Measurements from ENCODE around the gene SEPTIN8.
"Not testable (repeated sequence)": the region's sequence is repeated elsewhere in the genome, so short reads cannot be mapped to it uniquely, and the experiment has no call there.

The SEPTIN8 gene

DNA sequence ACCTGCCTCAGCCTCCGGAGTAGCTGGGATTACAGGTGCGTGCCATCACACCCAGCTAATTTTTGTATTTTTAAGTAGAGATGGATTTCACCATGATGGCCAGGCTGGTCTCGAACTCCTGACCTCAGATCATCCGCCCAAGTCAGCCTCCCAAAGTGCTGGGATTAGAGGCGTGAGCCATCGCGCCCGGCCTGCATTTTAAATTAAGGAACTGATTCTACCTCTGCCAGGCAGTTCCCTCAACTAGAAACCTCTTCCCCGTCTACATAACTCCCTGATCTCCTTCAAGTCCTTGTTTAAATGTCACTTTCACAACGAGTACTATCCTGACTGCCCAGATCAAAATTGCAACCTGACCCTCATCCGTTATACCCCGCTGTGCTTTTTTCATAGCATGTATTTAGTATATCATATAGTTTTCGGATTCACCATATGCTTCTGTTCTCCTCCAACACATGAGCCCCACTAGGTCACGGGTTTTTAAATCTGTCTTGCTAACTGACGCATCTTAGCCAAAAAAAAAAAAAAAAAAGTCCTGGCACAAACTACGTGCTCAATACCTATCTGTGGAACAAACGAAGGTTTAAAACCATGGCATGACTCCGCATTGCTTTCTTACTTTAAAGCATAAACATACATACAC is 35.2 kb upstream of the SEPTIN8 start:
- DNase-seq, result no peak

DNA sequence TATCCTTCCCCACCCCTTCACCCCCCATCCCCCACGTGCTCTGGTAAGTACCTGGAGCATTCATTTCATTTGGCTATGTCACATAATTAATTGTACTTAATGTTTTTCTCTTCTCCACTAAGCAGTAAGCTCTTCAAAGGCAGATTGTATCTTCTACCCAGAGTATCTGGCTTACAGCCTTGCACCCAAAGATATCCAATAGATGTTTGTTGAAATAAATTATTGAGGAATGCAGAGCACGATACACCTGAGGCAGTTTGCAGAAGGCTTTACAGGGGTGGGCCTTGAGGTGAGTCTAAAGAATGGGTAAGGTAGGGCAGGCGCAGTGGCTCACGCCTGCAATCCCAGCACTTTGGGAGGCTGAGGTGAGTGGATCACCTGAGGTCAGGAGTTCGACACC is 33.6 kb upstream of the SEPTIN8 start:
- no peak for DNase-seq

DNA sequence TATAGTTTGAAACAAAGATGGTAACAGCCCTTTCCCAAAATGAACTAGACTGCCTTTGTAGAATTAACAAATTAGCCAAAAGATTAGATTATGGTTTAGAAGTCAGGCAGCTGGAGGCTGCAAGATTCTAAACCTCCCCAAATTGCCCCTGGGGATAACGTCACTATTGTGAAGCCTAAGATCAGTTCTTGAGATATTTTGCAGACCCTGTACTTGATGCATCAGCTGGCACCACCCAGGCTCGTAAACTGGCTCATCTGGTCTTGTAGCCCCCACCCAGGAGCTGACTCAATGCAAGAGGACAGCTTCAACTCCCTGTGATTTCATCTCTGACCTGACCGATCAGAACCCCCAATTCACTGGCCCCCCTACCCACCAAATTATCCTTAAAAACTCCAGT is 31.8 kb upstream of the SEPTIN8 start:
- DNase-seq, result no peak

DNA sequence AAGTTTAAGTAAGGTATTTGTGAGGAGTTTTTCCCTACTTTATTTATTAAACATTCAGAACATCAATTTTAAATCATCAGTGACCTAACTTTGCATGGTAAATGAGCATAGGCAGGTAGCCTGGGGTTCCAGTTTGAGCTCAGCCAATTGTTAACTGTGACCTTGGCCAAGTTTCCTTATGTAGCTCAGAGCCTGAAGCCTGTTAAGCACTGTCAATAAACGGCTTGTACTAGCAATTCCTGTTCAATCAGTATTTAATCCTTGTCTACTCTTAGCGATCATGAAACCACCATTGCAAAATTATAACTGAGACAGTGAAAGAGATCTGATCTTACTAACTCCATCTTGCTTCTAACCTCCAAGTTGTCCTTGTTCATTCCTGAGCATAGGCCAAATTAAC is 31.4 kb upstream of the SEPTIN8 start:
- no peak for DNase-seq

DNA sequence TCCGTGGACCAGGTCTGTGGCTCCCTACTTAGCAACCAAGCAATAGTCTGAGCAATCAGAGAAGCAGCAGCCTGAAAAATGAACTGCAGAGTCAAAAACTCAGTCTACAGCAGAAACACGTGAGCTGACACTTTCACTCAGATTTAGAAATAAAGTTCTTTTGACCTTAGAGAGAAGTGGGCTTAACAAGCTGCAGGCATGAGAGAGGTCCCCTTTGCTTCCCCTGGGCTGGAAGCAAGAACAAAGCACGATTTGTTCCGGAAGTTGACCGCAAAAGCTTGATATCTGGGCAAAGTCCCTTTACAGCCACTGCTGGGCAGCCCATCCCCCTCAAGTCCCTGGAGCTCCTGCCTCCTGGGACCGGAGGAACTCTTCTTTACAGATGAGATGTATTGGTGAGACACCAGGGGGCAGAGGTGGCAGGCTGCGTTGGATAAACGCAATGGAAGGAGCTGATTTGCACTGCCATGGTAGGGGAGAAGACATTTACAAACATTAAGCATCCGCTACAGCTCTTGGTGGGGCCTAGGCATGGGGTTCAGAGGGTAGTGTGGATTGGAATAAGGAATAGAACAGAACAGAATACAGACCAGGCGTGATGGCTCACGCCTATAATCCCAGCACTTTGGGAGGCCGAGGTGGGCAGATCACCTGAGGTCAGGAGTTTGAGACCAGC is 30.3 kb upstream of the SEPTIN8 start:
- no peak for DNase-seq

DNA sequence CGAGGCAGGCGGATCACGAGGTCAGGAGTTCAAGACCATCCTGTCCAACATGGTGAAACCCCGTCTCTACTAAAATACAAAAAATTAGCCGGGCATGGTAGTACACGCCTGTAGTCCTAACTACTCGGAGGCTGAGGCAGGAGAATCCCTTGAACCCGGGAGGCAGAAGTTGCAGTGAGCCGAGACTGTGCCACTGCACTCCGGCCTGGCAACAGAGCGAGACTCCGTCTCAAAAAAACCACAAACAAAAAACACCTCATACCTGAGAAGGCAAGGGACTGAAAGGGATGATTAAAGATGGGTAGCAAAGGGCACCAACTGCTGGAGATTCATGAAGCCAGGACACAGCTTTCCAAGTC is 29.7 kb upstream of the SEPTIN8 start:
- not testable (repeated sequence) for DNase-seq

DNA sequence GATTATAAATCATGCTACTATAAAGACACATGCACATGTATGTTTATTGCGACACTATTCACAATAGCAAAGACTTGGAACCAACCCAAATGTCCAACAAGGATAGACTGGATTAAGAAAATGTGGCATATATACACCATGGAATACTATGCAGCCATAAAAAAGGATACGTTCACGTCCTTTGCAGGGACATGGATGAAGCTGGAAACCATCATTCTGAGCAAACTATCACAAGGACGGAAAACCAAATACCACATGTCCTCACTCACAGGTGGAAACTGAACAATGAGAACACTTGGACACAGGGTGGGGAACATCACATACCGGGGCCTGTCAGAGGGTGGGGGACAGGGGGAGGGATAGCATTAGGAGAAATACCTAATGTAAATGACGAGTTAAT is 28.8 kb upstream of the SEPTIN8 start:
- not testable (repeated sequence) for DNase-seq

DNA sequence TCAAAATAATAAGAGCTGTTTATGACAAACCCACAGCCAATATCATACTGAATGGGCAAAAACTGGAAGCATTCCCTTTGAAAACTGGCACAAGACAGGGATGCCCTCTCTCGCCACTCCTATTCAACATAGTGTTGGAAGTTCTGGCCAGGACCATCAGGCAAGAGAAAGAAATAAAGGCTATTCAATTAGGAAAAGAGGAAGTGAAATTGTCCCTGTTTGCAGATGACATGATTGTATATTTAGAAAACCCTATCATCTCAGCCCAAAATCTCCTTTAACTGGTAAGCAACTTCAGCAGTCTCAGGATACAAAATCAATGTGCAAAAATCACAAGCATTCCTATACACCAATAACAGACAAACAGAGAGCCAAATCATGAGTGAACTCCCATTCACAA is 27.2 kb upstream of the SEPTIN8 start:
- DNase-seq, result not testable (repeated sequence)

DNA sequence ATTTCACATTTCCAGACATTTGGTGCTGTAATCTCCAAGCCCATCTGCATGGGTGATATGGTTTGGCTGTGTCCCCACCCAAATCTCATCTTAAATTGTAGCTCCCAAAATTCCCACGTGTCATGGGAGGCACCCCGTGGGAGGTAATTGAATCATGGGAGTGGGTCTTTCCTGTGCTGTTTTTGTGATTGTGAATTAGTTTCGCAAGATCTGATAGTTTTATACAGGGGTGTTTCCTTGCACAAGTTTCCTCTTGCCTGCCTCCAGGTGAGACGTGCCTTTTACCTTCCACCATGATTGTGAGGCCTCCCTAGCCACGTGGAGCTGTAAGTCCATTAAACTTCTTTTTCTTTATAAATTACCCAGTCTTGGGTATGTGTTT is 25.6 kb upstream of the SEPTIN8 start:
- not testable (repeated sequence) for DNase-seq

DNA sequence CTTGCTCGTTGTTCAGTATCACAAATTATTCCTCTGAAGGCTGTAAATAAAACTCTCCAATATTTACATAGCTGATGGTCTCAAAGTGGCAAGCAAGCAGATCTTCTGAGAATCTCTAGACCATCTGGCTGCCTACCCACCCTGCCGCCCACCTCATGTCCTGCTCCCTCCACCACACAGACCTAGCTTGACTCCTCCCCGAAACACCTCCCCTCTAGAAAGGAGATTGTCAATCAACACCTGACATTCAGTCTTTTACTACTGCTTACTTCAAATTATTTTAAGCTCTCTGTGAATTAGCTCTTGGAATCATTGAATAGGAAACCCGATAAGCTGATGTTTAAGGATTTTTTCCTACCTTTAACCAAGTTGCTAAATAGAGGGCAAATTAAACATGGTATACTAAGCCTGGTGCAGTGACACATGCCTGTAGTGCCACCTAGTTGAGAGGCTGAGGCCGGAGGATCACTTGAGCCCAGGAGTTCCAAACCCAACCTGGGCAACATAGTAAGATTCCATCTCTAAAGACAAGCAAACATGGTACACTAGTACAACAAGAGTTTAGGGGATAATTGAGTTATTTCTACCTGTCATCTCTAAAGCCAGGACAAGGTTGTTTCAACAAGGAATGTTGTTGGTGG is 25.1 kb upstream of the SEPTIN8 start:
- no peak for DNase-seq

DNA sequence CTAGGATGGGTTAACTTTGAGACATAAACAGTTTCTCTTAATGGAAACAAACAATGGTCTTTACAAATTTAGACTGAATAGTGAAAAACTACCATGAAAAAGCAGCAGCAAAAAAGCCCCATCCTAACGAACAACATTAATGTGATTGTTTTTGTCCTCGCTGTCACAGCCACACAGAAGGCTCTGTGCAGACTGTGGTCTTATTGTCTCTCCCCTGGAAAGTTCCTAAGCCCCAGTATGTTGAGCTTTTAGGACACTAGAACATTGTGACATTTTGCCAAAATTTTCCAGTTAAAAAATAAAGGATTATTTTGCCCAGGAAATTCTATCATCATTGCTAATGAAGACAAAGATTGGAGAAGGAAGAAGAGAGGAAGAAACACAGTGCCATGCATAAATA is 23.5 kb upstream of the SEPTIN8 start:
- DNase-seq, result no peak

DNA sequence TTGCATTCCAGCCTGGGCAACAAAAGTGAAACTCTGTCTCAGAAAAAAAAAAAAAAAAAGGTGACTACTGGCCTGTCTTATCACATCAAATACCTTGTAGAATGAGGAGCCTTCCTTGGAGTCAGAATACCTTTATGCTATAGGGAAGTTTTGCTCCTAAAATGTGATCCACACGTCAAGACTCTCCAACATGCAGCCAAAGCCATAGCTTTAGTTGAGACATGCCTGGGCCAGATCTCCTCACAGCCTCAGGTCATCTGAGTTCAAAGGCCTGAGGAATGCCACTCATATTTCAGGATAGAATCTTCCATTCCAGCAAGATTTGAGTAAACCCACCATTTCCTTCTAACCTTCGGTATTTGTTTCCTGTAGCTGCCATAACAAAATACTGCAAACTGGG is 22.4 kb upstream of the SEPTIN8 start:
- DNase-seq, result no peak

DNA sequence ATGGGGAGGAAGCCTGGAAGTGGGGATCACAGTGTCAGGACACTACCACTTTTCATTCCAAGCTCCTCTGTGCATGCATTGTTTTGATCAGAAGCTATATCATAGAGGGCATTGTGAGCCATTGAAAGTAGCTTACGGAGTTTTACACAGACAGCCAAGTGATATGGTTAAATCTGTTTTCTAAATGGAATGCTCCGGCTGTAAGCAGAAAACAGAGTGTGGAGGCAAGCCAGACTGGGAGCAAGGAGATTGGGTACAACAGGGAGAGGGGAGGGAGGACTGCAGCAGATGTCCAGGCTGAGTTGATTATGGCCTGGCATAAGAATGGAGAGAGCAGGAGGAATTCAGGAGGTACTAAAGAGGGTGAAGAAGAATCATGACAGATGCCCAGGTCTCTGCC is 20.6 kb upstream of the SEPTIN8 start:
- no peak for DNase-seq

DNA sequence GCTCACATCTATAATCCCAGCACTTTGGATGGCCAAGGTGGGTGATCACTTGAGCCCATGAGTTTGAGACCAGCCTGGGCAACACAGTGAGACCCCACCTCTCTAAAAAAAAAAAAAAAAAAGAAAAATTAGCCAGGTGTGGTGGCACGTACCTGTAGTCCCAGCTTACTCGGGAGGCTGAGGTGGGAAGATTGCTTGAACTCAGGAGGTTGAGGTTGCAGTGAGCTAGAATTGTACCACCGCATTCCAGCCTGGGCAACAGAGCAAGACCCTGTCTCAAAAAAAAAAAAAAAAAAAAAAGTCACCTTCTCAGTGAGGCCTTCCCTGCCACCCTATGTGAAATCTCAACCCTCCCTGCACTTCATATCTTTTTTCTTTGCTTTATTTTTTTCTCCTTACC is 14.0 kb upstream of the SEPTIN8 start:
- no peak for DNase-seq

DNA sequence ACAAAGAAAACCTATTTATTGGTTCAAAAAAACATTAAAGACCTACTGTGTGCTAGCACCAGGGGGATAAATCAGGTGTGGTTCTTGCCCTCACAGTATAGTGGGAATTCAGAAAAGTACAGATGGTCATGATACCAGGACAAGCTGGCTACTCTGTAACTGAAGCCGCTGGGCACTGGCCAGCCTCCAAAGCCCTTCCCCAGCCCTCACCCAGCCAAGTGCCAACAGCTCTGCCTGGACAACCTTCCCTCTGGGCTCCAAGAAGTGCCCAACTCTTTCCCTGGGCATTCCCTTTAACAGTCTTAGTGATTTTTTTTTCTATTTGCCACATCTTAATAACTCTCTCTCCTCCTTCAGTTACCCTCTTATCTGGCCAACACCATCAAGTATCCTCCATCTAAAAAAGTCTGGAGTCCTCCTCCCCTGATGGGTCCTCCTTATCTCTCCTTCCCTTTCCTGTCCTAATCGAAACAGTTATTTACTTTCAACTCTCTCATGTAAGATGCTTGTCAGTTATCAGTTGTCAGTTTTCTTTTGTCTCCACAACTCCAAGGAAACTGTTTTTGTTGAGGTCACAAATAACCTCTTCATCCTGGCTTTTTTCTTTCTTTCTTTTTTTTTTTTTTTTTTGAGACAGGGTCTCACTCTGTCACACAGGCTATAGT is 13.3 kb upstream of the SEPTIN8 start:
- no peak for DNase-seq

DNA sequence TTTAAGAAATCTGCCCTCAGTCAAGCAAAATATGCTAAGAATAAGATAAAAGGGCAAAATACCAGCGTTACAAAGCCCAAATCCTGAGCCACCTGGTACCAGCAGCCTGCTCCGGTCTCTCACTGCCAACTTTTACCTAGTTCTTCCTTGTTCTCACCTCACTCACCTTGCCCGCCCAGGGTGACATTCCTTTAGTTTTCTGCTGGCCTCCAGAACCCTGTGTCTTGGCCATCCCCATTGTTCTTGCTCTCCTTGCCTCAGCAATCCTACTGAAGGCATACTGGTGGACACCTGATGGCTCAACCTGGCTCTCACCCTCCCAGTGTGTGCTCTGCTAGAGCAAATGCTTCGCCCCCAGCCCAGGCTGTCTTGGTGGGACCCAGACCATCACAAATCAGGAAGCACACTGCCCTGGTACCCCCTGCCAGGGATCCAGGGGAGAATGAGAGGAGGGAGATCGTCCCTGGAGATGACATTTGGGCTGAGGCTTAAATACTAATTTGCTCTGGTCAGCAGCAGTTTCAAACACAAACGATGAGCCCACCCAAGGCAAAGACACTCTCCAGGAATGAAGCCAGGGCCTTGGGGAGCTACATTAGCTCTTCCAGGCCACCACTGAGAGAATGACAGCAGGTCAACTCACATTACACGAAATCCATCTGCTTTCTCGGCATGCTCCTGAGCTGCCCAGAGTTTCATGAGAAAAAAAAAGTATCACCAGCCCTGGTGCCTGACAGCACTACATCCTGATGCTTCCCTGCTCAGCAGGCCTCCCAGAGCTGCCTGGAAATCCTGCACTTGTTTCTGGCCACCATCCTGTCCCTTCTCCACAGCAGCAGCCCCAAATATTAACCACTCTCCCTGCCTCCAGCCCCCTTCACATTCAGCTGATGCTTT is 12.2 kb upstream of the SEPTIN8 start:
- no peak for DNase-seq

DNA sequence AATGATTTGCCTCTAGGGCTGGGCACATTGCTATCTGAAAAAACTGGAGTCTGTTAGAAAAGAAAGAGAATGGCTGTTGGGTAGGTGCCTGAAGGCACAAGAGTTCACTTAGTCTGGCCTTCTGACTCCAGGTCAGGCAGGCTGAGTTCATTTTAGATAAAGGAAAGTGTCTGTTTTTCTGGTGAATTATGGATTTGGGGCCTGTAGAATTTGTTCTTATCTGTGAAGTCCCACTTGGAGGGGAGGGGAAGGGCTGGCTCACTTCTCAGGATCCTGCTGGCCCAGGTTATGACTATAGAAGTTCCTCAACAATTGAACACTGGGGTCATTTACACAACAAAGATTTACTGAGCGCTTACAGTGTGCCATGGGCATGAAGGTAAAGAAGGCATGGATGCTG is 11.5 kb upstream of the SEPTIN8 start:
- DNase-seq, result no peak

DNA sequence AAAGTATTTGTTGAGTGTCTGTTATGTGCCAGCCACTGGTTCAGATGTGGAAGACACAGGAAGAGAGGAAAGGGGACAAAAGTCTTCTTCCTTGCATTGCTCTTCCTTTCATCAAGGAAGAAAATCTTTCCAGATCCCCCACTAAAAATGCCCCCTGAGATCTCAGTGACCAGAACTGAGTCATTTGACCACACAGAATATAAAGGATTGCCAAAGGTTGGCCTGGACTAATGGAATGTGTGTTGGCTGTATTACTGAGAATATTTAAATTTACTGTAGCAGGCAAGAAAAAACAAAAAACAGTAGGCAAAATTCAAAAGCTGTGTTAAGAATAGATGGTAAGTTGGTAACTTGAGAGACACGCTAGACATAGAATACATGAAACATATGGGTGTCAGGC is 10.0 kb upstream of the SEPTIN8 start:
- no peak for DNase-seq

DNA sequence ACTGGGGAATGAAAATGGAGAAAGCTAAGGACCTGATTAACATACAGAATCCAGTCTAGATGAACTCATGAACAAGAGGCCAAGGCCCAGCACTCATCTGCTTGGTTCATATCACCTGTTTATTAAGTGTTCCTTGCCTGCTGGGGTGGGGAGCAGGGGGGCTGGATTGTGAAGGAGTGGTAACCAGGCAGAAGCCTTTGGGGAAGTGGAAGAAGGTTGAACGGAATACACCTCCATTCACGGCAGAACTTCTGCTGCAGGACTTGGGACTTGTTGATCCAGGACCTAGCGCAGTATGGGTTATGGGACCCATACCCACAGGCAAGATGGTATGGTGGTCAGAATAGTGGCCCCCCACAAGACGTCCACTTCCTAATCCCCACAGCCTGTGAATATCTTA is 8.8 kb upstream of the SEPTIN8 start:
- DNase-seq, result no peak

DNA sequence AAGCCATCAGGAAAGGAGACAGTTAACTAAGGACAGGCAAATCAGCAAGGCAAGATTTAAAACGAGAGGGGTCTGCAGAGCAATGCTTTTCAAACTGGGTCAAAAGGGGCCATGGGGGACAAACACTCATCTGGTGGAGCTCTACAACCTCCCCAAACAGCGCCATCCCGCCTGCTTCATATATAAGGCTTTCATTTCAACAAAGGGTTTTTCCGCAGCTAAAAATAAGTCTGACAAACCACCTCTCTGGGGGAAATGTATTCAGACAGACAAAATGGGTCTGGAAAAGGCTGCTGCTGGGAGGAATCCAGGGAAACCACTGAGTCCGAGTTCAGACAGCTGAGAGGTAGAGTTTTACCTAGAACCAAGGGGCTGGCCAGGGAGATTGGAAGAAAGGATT is 8.3 kb upstream of the SEPTIN8 start:
- no peak for DNase-seq

DNA sequence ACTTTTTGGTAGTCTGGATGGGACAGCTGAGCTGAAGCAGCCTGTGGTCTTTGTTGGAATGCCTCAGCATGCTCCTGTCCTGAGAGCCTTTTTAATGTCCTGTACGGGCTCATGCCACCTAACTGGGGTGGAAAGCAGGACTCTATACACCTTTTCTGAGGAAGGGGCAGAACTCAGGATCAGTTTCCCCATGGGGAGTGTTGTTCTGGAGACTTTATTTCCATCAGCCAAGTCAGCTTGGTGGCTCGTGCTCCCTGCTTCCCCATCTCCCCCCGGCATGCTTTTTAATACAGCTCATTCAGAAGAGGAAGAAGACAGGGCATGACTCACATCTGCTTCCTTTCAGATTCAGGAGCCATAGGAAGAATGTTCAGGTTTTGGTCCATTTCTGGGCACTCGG is 5.1 kb upstream of the SEPTIN8 start:
- DNase-seq, result no peak

DNA sequence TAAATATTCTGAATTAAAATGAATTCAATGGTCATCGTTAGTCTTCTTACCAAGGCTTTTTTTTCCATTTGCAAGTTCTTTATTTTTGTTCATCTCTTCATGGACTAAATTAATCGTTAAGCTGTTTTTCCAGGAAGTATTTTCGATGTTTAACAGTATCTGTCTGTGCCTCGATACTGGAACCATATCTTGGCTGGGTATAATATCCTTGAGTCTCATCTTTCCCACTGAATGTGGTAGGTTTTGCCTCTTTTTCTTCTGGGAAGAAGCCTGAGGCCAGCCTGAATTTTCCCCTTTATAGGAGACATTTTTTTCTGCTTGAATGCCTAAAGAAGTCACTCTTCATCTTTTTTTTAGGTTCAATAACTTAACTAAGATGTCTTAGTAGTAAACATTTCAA is 4.0 kb upstream of the SEPTIN8 start:
- DNase-seq, result no peak

DNA sequence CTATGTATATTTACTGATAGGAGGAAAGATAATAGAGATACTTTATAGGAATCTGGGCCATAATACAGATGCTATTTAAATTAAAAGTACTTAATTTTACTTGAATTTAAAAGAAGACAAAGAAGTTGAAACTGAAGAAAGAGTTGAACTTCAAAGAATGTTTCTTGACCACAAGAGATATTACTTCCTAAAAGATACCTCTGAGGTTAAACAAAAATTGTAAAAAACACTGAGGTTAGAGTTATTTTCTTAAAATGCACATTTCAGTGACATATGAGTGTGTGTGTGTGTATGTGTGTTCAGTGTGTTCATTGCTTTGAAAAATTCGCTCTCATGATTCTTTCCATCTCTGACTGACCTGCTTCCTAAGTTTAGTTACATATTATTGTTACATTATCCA is 3.5 kb upstream of the SEPTIN8 start:
- DNase-seq, result no peak
